Cortex of kidney (tissue), 1 donor: ENCODE measurements around the gene COL28A1.
A peak's percentile ranks its signal among the peaks of the same experiment; 100 is the strongest.

Source experiments
- DNase-seq: peaks from one replicate; lab custom pipeline; 2025; lab: John Stamatoyannopoulos, UW

The COL28A1 gene

GRCh38 chr7:7535691-7536090 lies at the start of gene COL28A1:
COL28A1 (minus strand) TSS chr7:7535873; CDS start chr7:7532875, 2,998 bp downstream.
- no peak for DNase-seq

DNA sequence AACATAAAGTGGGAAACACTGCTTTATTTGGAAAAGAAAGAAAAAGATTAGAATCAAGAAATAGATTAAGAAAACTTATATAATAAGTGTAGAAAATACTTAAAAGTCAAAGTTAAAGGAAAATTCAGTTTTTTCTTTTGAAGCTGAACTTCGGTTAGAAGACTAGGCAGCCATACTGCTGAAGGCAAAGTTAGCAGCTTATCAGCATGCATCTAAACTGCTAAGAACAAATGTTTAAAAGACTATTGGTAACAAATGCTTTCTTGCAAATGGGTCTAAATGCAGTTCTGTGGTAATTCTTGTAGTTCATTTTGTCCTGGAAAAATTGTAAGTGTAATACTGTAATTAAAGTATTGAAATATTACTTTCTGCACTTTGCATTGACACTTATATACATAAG lies 49.0 kb upstream of the COL28A1 start:
- no peak for DNase-seq

GRCh38 chr7:7583731-7584130 lies 48.1 kb upstream of the COL28A1 start:
- DNase-seq, result no peak

GRCh38 chr7:7582596-7582995 lies 46.9 kb upstream of the COL28A1 start:
- no peak for DNase-seq

- DNase-seq, result no peak
Measured at GRCh38 chr7:7581531-7582179, 46.0 kb upstream of the COL28A1 start.

GRCh38 chr7:7579638-7580037 lies 44.0 kb upstream of the COL28A1 start:
- no peak for DNase-seq

DNA sequence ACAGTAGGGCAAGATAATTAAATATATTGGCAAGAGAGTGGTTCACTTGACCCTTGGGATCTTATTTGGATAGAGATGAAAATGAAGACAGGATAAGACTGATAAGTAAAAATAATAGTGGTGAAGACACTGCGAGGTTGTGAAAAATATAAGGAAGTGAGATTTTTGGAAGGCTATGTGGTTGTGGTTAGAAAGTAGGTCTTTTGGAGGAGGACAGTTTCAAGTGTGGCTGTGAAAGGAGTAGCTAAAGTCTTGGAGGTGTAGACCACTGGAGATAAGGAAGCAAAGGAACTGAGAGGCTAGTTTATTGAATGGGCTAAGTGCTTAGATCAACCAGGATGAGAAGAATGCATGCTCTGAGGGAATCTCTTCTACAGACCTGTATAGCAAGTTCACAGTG lies 42.2 kb upstream of the COL28A1 start:
- DNase-seq, result no peak

- DNase-seq, result no peak
Measured at GRCh38 chr7:7576344-7576743, 40.7 kb upstream of the COL28A1 start.

GRCh38 chr7:7573701-7574100 lies 38.0 kb upstream of the COL28A1 start:
- DNase-seq, result no peak

DNA sequence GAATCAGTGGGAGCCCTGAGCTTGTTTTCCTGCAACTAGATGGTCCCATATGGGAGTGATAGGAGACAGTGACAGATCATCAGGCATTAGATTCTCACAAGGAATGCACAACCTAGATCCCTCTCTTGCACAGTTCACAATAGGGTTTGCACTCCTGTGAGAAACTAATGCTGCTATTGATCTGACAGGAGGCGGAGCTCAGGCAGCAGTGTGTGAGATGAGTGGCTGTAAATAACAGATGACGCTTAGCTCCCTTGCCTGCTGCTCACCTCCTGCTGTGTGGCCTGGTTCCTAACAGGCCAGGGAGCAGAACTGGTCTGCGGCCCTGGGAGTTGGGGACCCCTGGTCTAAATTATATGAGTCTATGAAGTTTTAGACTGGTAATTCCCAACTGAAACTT lies 34.9 kb upstream of the COL28A1 start:
- DNase-seq, result no peak

GRCh38 chr7:7569615-7570014 lies 33.9 kb upstream of the COL28A1 start:
- no peak for DNase-seq

- no peak for DNase-seq
Measured at GRCh38 chr7:7569081-7569527, 33.4 kb upstream of the COL28A1 start.

GRCh38 chr7:7568553-7568952 lies 32.9 kb upstream of the COL28A1 start:
- no peak for DNase-seq

- no peak for DNase-seq
Measured at GRCh38 chr7:7567898-7568531, 32.3 kb upstream of the COL28A1 start.

GRCh38 chr7:7566651-7567611 lies 31.3 kb upstream of the COL28A1 start, which contains the start of gene MIOS:
MIOS (plus strand) TSS chr7:7566884; CDS start chr7:7572476, 5,592 bp downstream.
- DNase-seq, result peak; percentile 32

- DNase-seq, result no peak
Measured at GRCh38 chr7:7565746-7566650, 30.3 kb upstream of the COL28A1 start.

- no peak for DNase-seq
Measured at GRCh38 chr7:7565018-7565680, 29.5 kb upstream of the COL28A1 start.

- DNase-seq, result no peak
Measured at GRCh38 chr7:7564323-7564780, 28.7 kb upstream of the COL28A1 start.

DNA sequence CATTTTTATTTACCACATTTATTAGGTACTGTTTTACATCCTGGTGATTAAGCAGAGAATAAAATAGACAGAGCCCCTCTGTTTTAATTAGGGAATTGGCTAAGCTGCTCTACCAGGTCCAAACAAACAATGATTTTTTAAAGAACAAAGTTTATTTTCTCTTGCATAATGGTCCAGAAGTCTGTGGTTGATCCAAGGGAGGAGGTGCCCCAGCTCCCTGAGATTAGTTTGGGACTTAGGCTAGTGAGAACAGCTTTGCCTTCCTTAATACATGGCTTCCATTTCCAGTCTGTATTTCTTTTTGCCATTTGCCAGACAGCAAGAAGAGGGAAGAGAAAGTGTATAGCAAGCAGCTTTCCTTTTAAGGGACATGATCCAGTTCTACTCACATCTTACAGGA lies 28.1 kb upstream of the COL28A1 start:
- no peak for DNase-seq

GRCh38 chr7:7563269-7563668 lies 27.6 kb upstream of the COL28A1 start:
- no peak for DNase-seq

- DNase-seq, result no peak
Measured at GRCh38 chr7:7562736-7563135, 27.1 kb upstream of the COL28A1 start.
